ENCODE measurements around the gene EPB41.

GRCh38 chr1:29033829-29034466 is 119.6 kb downstream of the EPB41 start:
- TF ChIP-seq POLR2A (IDR thresholded peaks at IDR 0.05) (no peak), CTCF (IDR thresholded peaks at IDR 0.05) (peak; percentile 48 to 79 (median 76))
